Trophoblast cell (in vitro differentiated cells and primary cell): ENCODE measurements around the gene EPAS1.

Experiments used
- DNase-seq, 2 donors: peaks; one replicate each; pipeline ENCODE4 v3.0.0-alpha.2; 2016
- H2AFZ ChIP-seq: 2 replicates; pipeline ENCODE4 v1.6.1; 2013; ENCODE audit warnings: low read length, moderate library complexity, mild to moderate bottlenecking; ENCODE audit not compliant: insufficient read depth, poor library complexity
- H2AK5ac ChIP-seq: 2 replicates; pipeline ENCODE4 v1.6.1; 2013; ENCODE audit warnings: mild to moderate bottlenecking, low read length
- H2BK120ac ChIP-seq: 2 replicates; pipeline ENCODE4 v1.6.1; 2013; ENCODE audit warnings: low read length, mild to moderate bottlenecking, moderate library complexity; ENCODE audit not compliant: insufficient read depth, poor library complexity
- H2BK12ac ChIP-seq: 2 replicates; pipeline ENCODE4 v1.6.1; 2013; ENCODE audit warnings: mild to moderate bottlenecking, low read length, moderate library complexity
- H2BK5ac ChIP-seq: 2 replicates; pipeline ENCODE4 v1.6.1; 2013; ENCODE audit warnings: low read length, low read depth, moderate library complexity, mild to moderate bottlenecking; ENCODE audit not compliant: poor library complexity
- H3K14ac ChIP-seq: 2 replicates; pipeline ENCODE4 v1.6.1; 2013; ENCODE audit warnings: mild to moderate bottlenecking, low read length
- H3K18ac ChIP-seq: 2 replicates; pipeline ENCODE4 v1.6.1; 2013; ENCODE audit warnings: mild to moderate bottlenecking, low read length
- H3K23ac ChIP-seq: 2 replicates; pipeline ENCODE4 v1.6.1; 2013; ENCODE audit warnings: low read length
- H3K27ac ChIP-seq: 2 replicates; pipeline ENCODE4 v1.5.1; 2013; ENCODE audit warnings: low read depth, mild to moderate bottlenecking, inconsistent platforms, low read length, moderate library complexity
- H3K27me3 ChIP-seq: 2 replicates; pipeline ENCODE4 v1.6.1; 2013; ENCODE audit warnings: inconsistent platforms, mild to moderate bottlenecking, low read length, moderate library complexity; ENCODE audit not compliant: insufficient read depth
- H3K36me3 ChIP-seq, 2 experiments: 1 replicate in 1 of 2; 2 replicates in 1 of 2; pipeline ENCODE4 v1.6.1; 2013; ENCODE audit warnings: low read length in 2 of 2, mild to moderate bottlenecking in 2 of 2, moderate library complexity in 1 of 2; ENCODE audit not compliant: insufficient read depth in 2 of 2, control insufficient read depth in 1 of 2
- H3K4ac ChIP-seq: 2 replicates; pipeline ENCODE4 v1.6.1; 2013; ENCODE audit warnings: low read depth, mild to moderate bottlenecking, low read length, moderate library complexity
- H3K4me1 ChIP-seq, 2 experiments: 1 replicate in 1 of 2; 2 replicates in 1 of 2; pipeline ENCODE4 v1.6.1; 2013; ENCODE audit warnings: low read length in 2 of 2, mild to moderate bottlenecking in 2 of 2, moderate library complexity in 1 of 2; ENCODE audit not compliant: insufficient read depth in 2 of 2, control insufficient read depth in 1 of 2
- H3K4me2 ChIP-seq: 2 replicates; pipeline ENCODE4 v1.6.1; 2013; ENCODE audit warnings: inconsistent platforms, mild to moderate bottlenecking, low read length, moderate library complexity
- H3K4me3 ChIP-seq: 2 replicates; pipeline ENCODE4 v1.5.1; 2013; ENCODE audit warnings: mild to moderate bottlenecking, low read depth, low read length, inconsistent platforms
- H3K79me1 ChIP-seq: one replicate; pipeline ENCODE4 v1.6.1; 2013; ENCODE audit warnings: low read length
- H3K79me2 ChIP-seq: 2 replicates; pipeline ENCODE4 v1.6.1; 2013; ENCODE audit warnings: low read length, mild to moderate bottlenecking; ENCODE audit not compliant: control insufficient read depth, insufficient read depth, poor library complexity
- H3K9ac ChIP-seq: 2 replicates; pipeline ENCODE4 v1.6.1; 2013; ENCODE audit warnings: mild to moderate bottlenecking, low read length
- H3K9me3 ChIP-seq: 2 replicates; pipeline ENCODE4 v1.6.1; 2013; ENCODE audit warnings: low read depth, mild to moderate bottlenecking, control low read depth, inconsistent platforms, low read length; ENCODE audit not compliant: insufficient read depth
- H4K12ac ChIP-seq: 2 replicates; pipeline ENCODE4 v1.6.1; 2013; ENCODE audit warnings: low read depth, mild to moderate bottlenecking, low read length, moderate library complexity
- H4K8ac ChIP-seq: 2 replicates; pipeline ENCODE4 v1.6.1; 2013; ENCODE audit warnings: low read depth, mild to moderate bottlenecking, low read length, moderate library complexity
- H4K91ac ChIP-seq: one replicate; pipeline ENCODE4 v1.6.1; 2013; ENCODE audit warnings: low read depth, mild to moderate bottlenecking, low read length, moderate library complexity
- WGBS: extraction: QIAGEN DNeasy Blood & Tissue Kit; methylation state at CpG from one replicate; pipeline ENCODE4 v1.1.7; 2013; ENCODE audit warnings: missing lambda C conversion rate; ENCODE audit not compliant: insufficient read length, insufficient coverage; ENCODE audit errors: extremely low coverage; 5-methylcytosine and 5-hydroxymethylcytosine counted together

The EPAS1 gene

GRCh38 chr2:46340740-46341420 is 43.7 kb downstream of the EPAS1 start:
- Histone ChIP-seq H3K27me3 (no peaks in the 10 kb centered on the region), H2BK5ac (no peak overlapping the region), H2BK12ac (no peak overlapping the region), H3K36me3 (peaks cover 7 to 9% of the 10 kb centered on the region in 2 experiments), H3K4me1 (peaks cover 35 to 47% of the 10 kb centered on the region in 2 experiments), H2BK120ac (no peak overlapping the region), H4K12ac (no peak overlapping the region), H4K8ac (no peak overlapping the region), H2AK5ac (no peak overlapping the region), H3K14ac (no peak overlapping the region), H3K79me2 (peaks cover 38% of the 10 kb centered on the region), H3K23ac (no peak overlapping the region), H3K9me3 (no peaks in the 10 kb centered on the region), H3K4ac (peak overlapping the region; percentile 93), H3K79me1 (peaks cover 7% of the 10 kb centered on the region), H3K4me2 (no peak overlapping the region), H3K18ac (no peak overlapping the region), H3K4me3 (no peak overlapping the region), H4K91ac (no peak overlapping the region), H2AFZ (no peak overlapping the region), H3K27ac (no peak overlapping the region), H3K9ac (no peak overlapping the region)
- 100% methylated on average over 1 of the region's 4 CpGs for WGBS
- peak in 1 of 2 donors; percentile 63 for DNase-seq

GRCh38 chr2:46342566-46343315 is 45.5 kb downstream of the EPAS1 start:
- Histone ChIP-seq H2AK5ac (no peak overlapping the region), H2AFZ (no peak overlapping the region), H3K18ac (no peak overlapping the region), H3K23ac (no peak overlapping the region), H3K79me2 (peaks cover 32% of the 10 kb centered on the region), H3K9ac (no peak overlapping the region), H3K4me3 (no peak overlapping the region), H3K14ac (no peak overlapping the region), H2BK5ac (no peak overlapping the region), H3K27me3 (no peaks in the 10 kb centered on the region), H3K36me3 (peaks cover 23 to 26% of the 10 kb centered on the region in 2 experiments), H3K4ac (peak overlapping the region; percentile 81), H3K79me1 (peaks cover 5% of the 10 kb centered on the region), H4K12ac (no peak overlapping the region), H2BK120ac (no peak overlapping the region), H4K91ac (no peak overlapping the region), H3K4me1 (peaks cover 29% of the 10 kb centered on the region in 2 experiments), H4K8ac (no peak overlapping the region), H3K9me3 (no peaks in the 10 kb centered on the region), H3K27ac (no peak overlapping the region), H3K4me2 (no peak overlapping the region), H2BK12ac (no peak overlapping the region)
- no peak for DNase-seq
- no CpG with 5 or more reads among the region's 9 CpGs for WGBS

GRCh38 chr2:46344706-46345105 is 47.5 kb downstream of the EPAS1 start:
- H3K36me3 ChIP-seq, result peaks cover 31 to 43% of the 10 kb centered on the region in 2 experiments
- no CpG with 5 or more reads among the region's 5 CpGs for WGBS
- H3K14ac ChIP-seq, result no peak overlapping the region
- H3K79me1 ChIP-seq, result peaks cover 4% of the 10 kb centered on the region
- H4K12ac ChIP-seq, result no peak overlapping the region
- H3K27ac ChIP-seq, result no peak overlapping the region
- no peak overlapping the region for H2BK5ac ChIP-seq
- no peak overlapping the region for H2BK120ac ChIP-seq
- DNase-seq, result no peak
- H3K9me3 ChIP-seq, result no peaks in the 10 kb centered on the region
- H3K4me3 ChIP-seq, result no peak overlapping the region
- H2AFZ ChIP-seq, result no peak overlapping the region
- peak overlapping the region; percentile 57 for H3K4ac ChIP-seq
- H2AK5ac ChIP-seq, result no peak overlapping the region
- no peak overlapping the region for H2BK12ac ChIP-seq
- no peak overlapping the region for H4K8ac ChIP-seq
- H3K9ac ChIP-seq, result no peak overlapping the region
- H3K27me3 ChIP-seq, result no peaks in the 10 kb centered on the region
- H3K79me2 ChIP-seq, result peaks cover 27% of the 10 kb centered on the region
- H3K23ac ChIP-seq, result no peak overlapping the region
- no peak overlapping the region for H3K18ac ChIP-seq
- no peak overlapping the region for H3K4me2 ChIP-seq
- H4K91ac ChIP-seq, result no peak overlapping the region
- peaks cover 16 to 17% of the 10 kb centered on the region in 2 experiments for H3K4me1 ChIP-seq

DNA sequence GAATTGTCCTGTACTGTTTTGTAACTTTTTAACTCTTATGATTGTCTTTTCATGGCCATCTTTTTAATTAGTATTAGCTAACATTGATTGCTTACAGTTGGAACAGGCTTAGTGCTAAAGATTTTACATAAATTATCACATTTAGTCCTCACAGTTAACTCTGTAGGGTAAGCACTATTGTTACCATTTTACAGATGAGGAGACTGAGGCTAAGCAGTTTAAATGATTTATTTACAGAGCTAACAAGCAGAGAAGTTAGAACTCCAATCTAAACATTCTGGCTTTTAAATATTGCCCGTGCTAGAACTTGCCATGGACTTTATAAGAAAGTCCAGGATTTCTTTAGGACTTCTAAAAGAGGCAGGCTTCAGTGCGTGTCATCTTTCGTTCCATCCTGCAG is 48.6 kb downstream of the EPAS1 start:
- Histone ChIP-seq H3K27me3 (no peaks in the 10 kb centered on the region), H3K4me3 (no peak overlapping the region), H3K4ac (peak overlapping the region; percentile 54), H4K12ac (no peak overlapping the region), H3K9ac (no peak overlapping the region), H3K27ac (no peak overlapping the region), H4K91ac (no peak overlapping the region), H2BK12ac (no peak overlapping the region), H2BK120ac (no peak overlapping the region), H4K8ac (no peak overlapping the region), H3K4me1 (peaks cover 10 to 11% of the 10 kb centered on the region in 2 experiments), H3K79me2 (peaks cover 24% of the 10 kb centered on the region), H3K23ac (no peak overlapping the region), H2AK5ac (no peak overlapping the region), H3K4me2 (no peak overlapping the region), H3K18ac (no peak overlapping the region), H3K79me1 (peaks cover under 1% of the 10 kb centered on the region), H2BK5ac (no peak overlapping the region), H2AFZ (no peak overlapping the region), H3K36me3 (peaks cover 31 to 48% of the 10 kb centered on the region in 2 experiments), H3K9me3 (no peaks in the 10 kb centered on the region), H3K14ac (no peak overlapping the region)
- WGBS, result no CpG with 5 or more reads among the region's 3 CpGs
- DNase-seq, result no peak
